GM12872 (cell line): ENCODE data around the gene TMCO6.

ENCODE experiments used
- TF ChIP-seq, protein P1 (sequence below): IDR thresholded peaks from 3 replicates; pipeline ENCODE4 v1.5.1; 2011; ENCODE audit warnings: low read depth, mild to moderate bottlenecking, low read length, moderate library complexity; ENCODE audit not compliant: insufficient read depth

The TMCO6 gene

DNA sequence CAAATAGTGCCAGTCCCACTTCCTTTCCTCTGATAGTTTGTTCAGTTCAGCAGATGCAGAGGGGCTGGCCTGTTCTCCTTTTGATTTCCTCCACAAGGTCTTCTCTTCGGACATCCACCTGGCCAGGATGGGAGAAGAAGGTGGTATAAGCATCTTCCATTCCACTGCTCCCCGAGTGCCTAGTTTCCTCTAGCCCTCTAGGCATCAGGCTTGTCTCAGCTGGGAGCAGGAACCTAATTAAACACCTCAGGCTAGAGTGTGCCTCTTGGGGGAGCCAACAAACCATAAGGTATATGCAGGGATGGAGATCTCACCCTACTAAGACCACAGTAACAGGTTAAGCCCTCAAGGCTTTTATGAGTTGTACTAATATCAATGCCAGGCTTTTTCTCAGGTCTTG, 35.0 kb downstream of the TMCO6 start:
- TF ChIP-seq, protein P1, sequence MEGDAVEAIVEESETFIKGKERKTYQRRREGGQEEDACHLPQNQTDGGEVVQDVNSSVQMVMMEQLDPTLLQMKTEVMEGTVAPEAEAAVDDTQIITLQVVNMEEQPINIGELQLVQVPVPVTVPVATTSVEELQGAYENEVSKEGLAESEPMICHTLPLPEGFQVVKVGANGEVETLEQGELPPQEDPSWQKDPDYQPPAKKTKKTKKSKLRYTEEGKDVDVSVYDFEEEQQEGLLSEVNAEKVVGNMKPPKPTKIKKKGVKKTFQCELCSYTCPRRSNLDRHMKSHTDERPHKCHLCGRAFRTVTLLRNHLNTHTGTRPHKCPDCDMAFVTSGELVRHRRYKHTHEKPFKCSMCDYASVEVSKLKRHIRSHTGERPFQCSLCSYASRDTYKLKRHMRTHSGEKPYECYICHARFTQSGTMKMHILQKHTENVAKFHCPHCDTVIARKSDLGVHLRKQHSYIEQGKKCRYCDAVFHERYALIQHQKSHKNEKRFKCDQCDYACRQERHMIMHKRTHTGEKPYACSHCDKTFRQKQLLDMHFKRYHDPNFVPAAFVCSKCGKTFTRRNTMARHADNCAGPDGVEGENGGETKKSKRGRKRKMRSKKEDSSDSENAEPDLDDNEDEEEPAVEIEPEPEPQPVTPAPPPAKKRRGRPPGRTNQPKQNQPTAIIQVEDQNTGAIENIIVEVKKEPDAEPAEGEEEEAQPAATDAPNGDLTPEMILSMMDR: no peak

GRCh38 chr5:140674629-140675028, 35.4 kb downstream of the TMCO6 start:
- TF ChIP-seq, protein P1: no peak

DNA sequence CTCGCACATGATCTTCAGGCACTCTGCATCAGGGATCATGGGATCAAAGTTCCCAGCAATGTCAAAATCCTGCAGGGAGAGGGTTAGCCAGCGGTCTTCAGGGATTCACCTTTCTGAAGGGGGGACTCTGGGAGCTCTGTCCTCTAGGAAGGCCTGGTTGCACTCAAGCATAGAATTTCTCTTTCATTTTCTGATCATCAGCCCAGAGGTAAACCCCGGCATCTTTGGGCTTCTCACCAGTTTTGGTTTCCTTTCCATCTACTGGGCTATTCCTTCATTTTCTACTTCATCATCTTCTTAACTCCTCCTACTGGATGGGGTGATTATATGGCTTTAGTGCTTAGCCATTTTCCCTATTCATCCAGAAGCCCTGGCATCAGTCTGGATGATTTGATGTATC, 38.7 kb downstream of the TMCO6 start:
- TF ChIP-seq, protein P1: no peak

DNA sequence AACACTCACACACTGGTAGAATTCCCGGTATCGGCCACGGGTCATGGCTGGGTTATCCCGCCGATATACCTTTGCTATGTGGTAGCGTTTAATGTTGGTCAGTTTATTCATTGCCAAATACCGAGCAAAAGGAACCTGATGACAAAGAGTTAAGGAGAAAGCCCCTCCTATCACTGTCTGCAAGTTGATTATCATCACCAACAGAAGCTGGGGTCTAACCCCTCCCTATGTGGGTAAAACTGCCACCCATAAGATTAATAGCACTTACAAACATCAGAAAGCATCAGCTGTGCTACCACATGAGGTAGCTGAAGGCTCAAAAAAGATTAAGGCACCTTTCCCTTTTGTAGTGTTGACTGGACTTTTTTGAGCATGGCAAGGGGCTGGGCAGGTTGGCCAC, 39.7 kb downstream of the TMCO6 start:
- TF ChIP-seq, protein P1: no peak

DNA sequence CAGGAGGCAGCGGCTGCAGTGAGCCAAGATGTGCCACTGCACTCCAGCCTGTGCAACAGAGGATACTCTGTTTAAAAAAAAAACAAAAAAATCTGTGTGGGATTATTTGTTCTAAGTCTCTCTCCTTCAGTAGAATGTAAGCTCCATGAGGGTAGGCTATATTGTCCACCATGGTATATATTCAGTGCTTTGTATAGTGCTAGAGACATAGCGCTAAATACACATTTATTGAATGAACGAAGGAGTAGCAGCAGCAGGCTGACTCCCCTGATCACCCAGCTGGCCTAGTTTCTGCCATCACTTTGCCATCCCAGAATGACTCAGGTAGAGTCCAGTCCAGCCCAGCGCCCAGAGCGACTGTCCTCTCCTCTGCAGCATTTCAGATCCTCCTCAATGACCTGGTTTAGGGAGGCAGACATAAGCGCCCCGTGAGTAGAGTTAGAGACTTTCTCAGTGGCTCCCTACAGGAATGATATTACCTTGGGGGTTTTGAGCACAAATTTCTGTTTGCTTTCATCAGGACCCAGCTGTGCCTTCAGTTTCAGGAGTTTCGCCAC, 51.2 kb downstream of the TMCO6 start:
- TF ChIP-seq, protein P1: no peak

DNA sequence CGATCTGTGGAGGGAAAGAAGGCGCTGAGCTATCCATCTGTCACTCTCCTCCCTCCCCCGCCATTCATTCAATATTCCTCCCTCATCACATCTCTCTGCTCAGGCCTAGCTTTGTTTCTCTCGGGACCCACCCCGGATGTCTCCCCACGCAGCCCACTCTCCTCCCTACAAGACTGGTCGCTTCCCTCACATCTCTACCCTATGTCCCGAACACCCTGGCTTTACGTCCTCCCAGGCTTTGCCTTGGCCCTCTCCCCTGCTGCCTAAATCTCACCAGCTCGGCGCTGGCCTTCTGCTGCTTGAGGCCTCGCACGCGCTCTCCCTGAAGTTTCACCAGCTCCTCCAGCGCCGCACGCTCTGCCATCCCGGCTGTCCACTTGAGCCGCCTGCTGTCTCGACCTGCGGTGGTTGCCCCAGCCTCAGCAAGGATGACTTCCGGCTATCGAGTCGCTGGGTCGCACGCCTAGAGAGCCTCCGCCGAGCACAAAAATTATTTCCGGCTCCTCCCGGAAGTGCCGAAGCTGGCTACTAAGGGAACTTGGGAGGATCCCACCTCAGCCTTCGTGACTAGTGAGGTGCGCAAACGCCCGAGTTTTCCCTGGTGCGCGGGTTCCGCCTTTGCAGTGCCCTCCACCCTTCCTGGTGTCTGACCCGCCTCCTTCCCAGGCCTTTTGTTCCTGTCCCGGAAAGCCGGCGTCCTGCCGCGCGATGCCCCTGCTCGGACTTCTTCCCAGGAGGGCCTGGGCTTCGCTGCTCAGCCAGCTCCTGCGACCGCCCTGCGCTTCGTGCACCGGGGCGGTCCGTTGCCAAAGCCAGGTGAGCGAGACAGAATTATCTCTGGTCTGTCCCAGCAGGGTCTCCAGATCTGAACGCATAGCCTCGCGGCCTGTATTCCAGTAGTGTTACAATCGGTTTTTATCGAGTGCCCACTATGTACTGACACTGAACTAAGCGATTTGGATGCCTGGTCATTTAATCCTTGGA, 52.0 kb downstream of the TMCO6 start, which contains the start of the genes HARS1 and HARS2:
Gene HARS1, minus strand, starts transcription at position 430 of the 984 bp plus-strand sequence. Its CDS starts 66 bp downstream, at position 364.
Gene HARS2, plus strand, starts transcription at position 515 of the 984 bp plus-strand sequence. Its CDS starts 194 bp downstream, at position 709.
- TF ChIP-seq, protein P1: no peak

- TF ChIP-seq, protein P1: no peak
These were observed 55.0 kb downstream of the TMCO6 start for GRCh38 chr5:140694276-140694675.
